Loucy (cell line): ENCODE measurements around the gene SNX10.

Experiments used
- H2AFZ ChIP-seq: fragments of 200-600 bp; sonication (generic); 2 replicates; pipeline ENCODE4 v1.6.0; 2016; ENCODE audit warnings: antibody characterized with exemption, mild to moderate bottlenecking, low read length, moderate library complexity
- H3F3A ChIP-seq: fragments of 200-600 bp; 2 replicates; pipeline ENCODE4 v1.6.0; 2016; ENCODE audit warnings: antibody characterized with exemption, low read depth, mild to moderate bottlenecking
- H3K27me3 ChIP-seq: fragments of 200-600 bp; sonication (generic); 2 replicates; pipeline ENCODE4 v1.6.1; 2014; ENCODE audit warnings: low read length, mild to moderate bottlenecking; ENCODE audit not compliant: insufficient read depth, poor library complexity, severe bottlenecking
- H3K36me3 ChIP-seq: fragments of 200-600 bp; sonication (generic); 2 replicates; pipeline ENCODE4 v1.6.1; 2016; ENCODE audit warnings: low read length; ENCODE audit not compliant: insufficient read depth
- H3K4me1 ChIP-seq: fragments of 200-600 bp; sonication (generic); 2 replicates; pipeline ENCODE4 v1.5.1; 2014; ENCODE audit warnings: low read length, mild to moderate bottlenecking; ENCODE audit not compliant: insufficient read depth, poor library complexity, severe bottlenecking
- H3K4me2 ChIP-seq: fragments of 200-600 bp; sonication (generic); 2 replicates; pipeline ENCODE4 v1.6.0; 2014; ENCODE audit warnings: antibody characterized with exemption, low read length, low read depth, mild to moderate bottlenecking; ENCODE audit not compliant: poor library complexity, severe bottlenecking
- H3K4me3 ChIP-seq: fragments of 200-600 bp; sonication (generic); 2 replicates; pipeline ENCODE4 v1.5.1; 2014; ENCODE audit warnings: low read length, mild to moderate bottlenecking, mixed read lengths; ENCODE audit not compliant: poor library complexity, severe bottlenecking
- H3K79me2 ChIP-seq: fragments of 200-600 bp; sonication (generic); 2 replicates; pipeline ENCODE4 v1.6.1; 2014; ENCODE audit warnings: low read length; ENCODE audit not compliant: insufficient read depth
- H3K9ac ChIP-seq: fragments of 200-600 bp; sonication (generic); 2 replicates; pipeline ENCODE4 v1.6.0; 2014; ENCODE audit warnings: mild to moderate bottlenecking, low read depth, low read length, moderate library complexity; ENCODE audit not compliant: poor library complexity, severe bottlenecking
- H3K9me2 ChIP-seq: fragments of 200-600 bp; sonication (generic); replicated peaks from 2 replicates; pipeline ENCODE4 v1.6.1; 2016; ENCODE audit warnings: low read depth, low read length, mixed read lengths
- H3K9me3 ChIP-seq: fragments of 200-600 bp; sonication (generic); 2 replicates; pipeline ENCODE4 v1.6.1; 2014; ENCODE audit warnings: mild to moderate bottlenecking, antibody characterized with exemption, low read length, low read depth; ENCODE audit not compliant: insufficient read depth
- H4K20me1 ChIP-seq: fragments of 200-600 bp; sonication (generic); 2 replicates; pipeline ENCODE4 v1.6.0; 2014; ENCODE audit warnings: antibody characterized with exemption, low read length, mild to moderate bottlenecking; ENCODE audit not compliant: insufficient read depth, poor library complexity, severe bottlenecking
- CTCF ChIP-seq: fragments of 200-600 bp; sonication (generic); conservative IDR thresholded peaks from 2 replicates; pipeline ENCODE4 v1.5.1; 2014; ENCODE audit warnings: mild to moderate bottlenecking, antibody characterized with exemption, low read length
- EZH2phosphoT487 ChIP-seq: fragments of 200-600 bp; IDR thresholded peaks from 2 replicates; pipeline ENCODE4 v1.6.1; 2018; ENCODE audit warnings: antibody characterized with exemption, mild to moderate bottlenecking, moderate library complexity, borderline replicate concordance

The SNX10 gene

GRCh38 chr7:26357799-26358151, 66.1 kb downstream of the SNX10 start:
- H3K4me3 ChIP-seq, result no peak overlapping the region
- TF ChIP-seq EZH2phosphoT487 (no peak), CTCF (no peak)
- no peak overlapping the region for H2AFZ ChIP-seq
- no peak overlapping the region for H3K9ac ChIP-seq
- H3K9me2 ChIP-seq, result no peaks in the 10 kb centered on the region
- no peaks in the 10 kb centered on the region for H3K79me2 ChIP-seq
- H4K20me1 ChIP-seq, result no peaks in the 10 kb centered on the region
- H3F3A ChIP-seq, result no peaks in the 10 kb centered on the region
- no peaks in the 10 kb centered on the region for H3K9me3 ChIP-seq
- H3K27me3 ChIP-seq, result no peaks in the 10 kb centered on the region
- no peak overlapping the region for H3K4me2 ChIP-seq
- peaks cover 5% of the 10 kb centered on the region for H3K4me1 ChIP-seq
- H3K36me3 ChIP-seq, result peaks cover 5% of the 10 kb centered on the region; the same call in 1 of the 2 replicates

- Histone ChIP-seq H3K79me2 (no peaks in the 10 kb centered on the region), H3K36me3 (peaks cover 9% of the 10 kb centered on the region; the same call in 1 of the 2 replicates), H4K20me1 (no peaks in the 10 kb centered on the region), H3K9ac (no peak overlapping the region), H3K4me2 (no peak overlapping the region), H2AFZ (no peak overlapping the region), H3K27me3 (no peaks in the 10 kb centered on the region), H3K4me3 (no peak overlapping the region), H3F3A (no peaks in the 10 kb centered on the region), H3K9me3 (no peaks in the 10 kb centered on the region), H3K9me2 (no peaks in the 10 kb centered on the region), H3K4me1 (peaks cover 10% of the 10 kb centered on the region)
- TF ChIP-seq CTCF (no peak), EZH2phosphoT487 (no peak)
Observed at GRCh38 chr7:26360650-26361049, 69.0 kb downstream of the SNX10 start.

GRCh38 chr7:26361637-26362036, 70.0 kb downstream of the SNX10 start:
- Histone ChIP-seq H3K79me2 (no peaks in the 10 kb centered on the region), H3K9me3 (no peaks in the 10 kb centered on the region), H2AFZ (no peak overlapping the region), H3F3A (no peaks in the 10 kb centered on the region), H3K9ac (no peak overlapping the region), H3K27me3 (no peaks in the 10 kb centered on the region), H3K36me3 (peaks cover 18% of the 10 kb centered on the region; the same call in 1 of the 2 replicates), H3K4me1 (peaks cover 10% of the 10 kb centered on the region), H3K4me3 (no peak overlapping the region), H4K20me1 (no peaks in the 10 kb centered on the region), H3K4me2 (no peak overlapping the region), H3K9me2 (no peaks in the 10 kb centered on the region)
- TF ChIP-seq EZH2phosphoT487 (no peak), CTCF (no peak)
